Endodermal cell (in vitro differentiated cells): Measurements from ENCODE around the gene FTO. TPM values are rescaled to one million over a fixed set of nuclear protein-coding genes. Genes with fewer than 3 reads are reported as not detected.

Source experiments
- DNase-seq: peaks from one replicate; pipeline ENCODE4 v3.0.0-alpha.2; 2017
- H3K27ac ChIP-seq: 2 replicates; pipeline ENCODE4 v1.5.1; 2013; ENCODE audit warnings: mild to moderate bottlenecking, low read depth, low read length, moderate library complexity
- H3K27me3 ChIP-seq: 2 replicates; pipeline ENCODE4 v1.6.1; 2013; ENCODE audit warnings: mild to moderate bottlenecking, low read length, moderate library complexity; ENCODE audit not compliant: insufficient read depth, control insufficient read depth, poor library complexity, severe bottlenecking
- H3K36me3 ChIP-seq: 2 replicates; pipeline ENCODE4 v1.7.0; 2013; ENCODE audit warnings: mild to moderate bottlenecking, low read length, moderate library complexity; ENCODE audit not compliant: control insufficient read depth, insufficient read depth
- H3K4me1 ChIP-seq: one replicate; pipeline ENCODE4 v1.7.0; 2013; ENCODE audit warnings: low read length; ENCODE audit not compliant: control insufficient read depth, insufficient read depth
- H3K4me3 ChIP-seq: 2 replicates; pipeline ENCODE4 v1.5.1; 2013; ENCODE audit warnings: mild to moderate bottlenecking, low read length, moderate library complexity
- H3K9ac ChIP-seq: 2 replicates; pipeline ENCODE4 v1.6.1; 2013; ENCODE audit warnings: mild to moderate bottlenecking, low read length, moderate library complexity; ENCODE audit not compliant: poor library complexity, severe bottlenecking; ENCODE audit errors: extremely low read depth
- H3K9me3 ChIP-seq: 2 replicates; pipeline ENCODE4 v1.6.1; 2013; ENCODE audit warnings: mild to moderate bottlenecking, low read length, moderate library complexity; ENCODE audit not compliant: control insufficient read depth
- H3K27ac Mint-ChIP-seq: 2 replicates; pipeline ENCODE4 v1.8.0; 2020; ENCODE audit warnings: mixed read lengths
- H3K27me3 Mint-ChIP-seq: 2 replicates; pipeline ENCODE4 v1.8.0; 2021; ENCODE audit warnings: mild to moderate bottlenecking, mixed read lengths; ENCODE audit not compliant: insufficient read depth
- H3K36me3 Mint-ChIP-seq: 2 replicates; pipeline ENCODE4 v1.8.0; 2020; ENCODE audit warnings: low read depth, mixed read lengths
- H3K4me1 Mint-ChIP-seq: 2 replicates; pipeline ENCODE4 v1.8.0; 2020; ENCODE audit warnings: mixed read lengths
- H3K4me3 Mint-ChIP-seq: 2 replicates; pipeline ENCODE4 v1.8.0; 2020; ENCODE audit warnings: mild to moderate bottlenecking, moderate library complexity, mixed read lengths
- H3K9me3 Mint-ChIP-seq: 2 replicates; pipeline ENCODE4 v1.8.0; 2020; ENCODE audit warnings: mild to moderate bottlenecking, mixed read lengths
- WGBS, 2 experiments: methylation state at CpG; one replicate each; pipeline versions ENCODE4 v1.1.5 to v1.1.7; 2013; ENCODE audit warnings: missing lambda C conversion rate in 2 of 2, mixed read lengths in 1 of 2; ENCODE audit not compliant: insufficient coverage in 1 of 2, insufficient read length in 1 of 2; 5-methylcytosine and 5-hydroxymethylcytosine counted together
- total RNA-seq, 2 donors: library from RNA; stranded (reverse); fragmentation: NEBNext Ultra II Directional in 1 of 2; extraction: Animal tissue kit (Norgen Biotek cat#: 25700) in 1 of 2; gene quantifications; 2 replicates in 1 of 2; 3 replicates in 1 of 2; pipeline ENCODE4 v1.2.1, GENCODE V29; 2021
- TF ChIP-seq, protein P1 (sequence below): fragments of 200-600 bp; sonication (generic); conservative IDR thresholded peaks from 2 replicates; pipeline ENCODE4 v1.5.0; 2021; ENCODE audit warnings: antibody characterized with exemption, mild to moderate bottlenecking

Gene FTO
- total RNA-seq, 2 donors from 2014 or later, result 80.3 to 102 TPM

DNA sequence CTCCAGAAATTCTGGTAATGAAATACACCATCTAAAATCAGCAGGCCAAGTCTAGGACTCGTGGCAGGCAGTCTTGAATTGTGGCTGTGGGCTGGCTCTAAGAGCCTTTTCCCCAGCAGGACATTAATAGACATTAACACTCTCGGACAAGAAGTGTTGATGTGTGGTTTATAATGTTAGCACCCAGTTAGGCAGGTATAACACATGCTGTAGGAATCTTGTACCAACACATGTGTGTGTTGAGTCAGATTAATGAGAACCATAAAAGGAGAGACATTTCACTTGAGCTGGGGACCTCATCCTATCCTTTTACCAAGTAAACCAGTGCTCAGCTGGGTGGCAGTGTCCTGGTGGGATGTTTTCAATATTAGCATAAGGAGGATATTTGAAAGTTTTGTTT lies 264.5 kb downstream of the FTO start:
- Mint-ChIP-seq H3K27ac (no peak overlapping the region), H3K9me3 (no peaks in the 10 kb centered on the region), H3K27me3 (no peaks in the 10 kb centered on the region), H3K36me3 (no peaks in the 10 kb centered on the region), H3K4me3 (no peak overlapping the region), H3K4me1 (peaks cover 16% of the 10 kb centered on the region)
- no peaks in the 10 kb centered on the region for H3K4me1 ChIP-seq
- no peak for DNase-seq
- no peaks in the 10 kb centered on the region for H3K9me3 ChIP-seq
- TF ChIP-seq, protein P1, sequence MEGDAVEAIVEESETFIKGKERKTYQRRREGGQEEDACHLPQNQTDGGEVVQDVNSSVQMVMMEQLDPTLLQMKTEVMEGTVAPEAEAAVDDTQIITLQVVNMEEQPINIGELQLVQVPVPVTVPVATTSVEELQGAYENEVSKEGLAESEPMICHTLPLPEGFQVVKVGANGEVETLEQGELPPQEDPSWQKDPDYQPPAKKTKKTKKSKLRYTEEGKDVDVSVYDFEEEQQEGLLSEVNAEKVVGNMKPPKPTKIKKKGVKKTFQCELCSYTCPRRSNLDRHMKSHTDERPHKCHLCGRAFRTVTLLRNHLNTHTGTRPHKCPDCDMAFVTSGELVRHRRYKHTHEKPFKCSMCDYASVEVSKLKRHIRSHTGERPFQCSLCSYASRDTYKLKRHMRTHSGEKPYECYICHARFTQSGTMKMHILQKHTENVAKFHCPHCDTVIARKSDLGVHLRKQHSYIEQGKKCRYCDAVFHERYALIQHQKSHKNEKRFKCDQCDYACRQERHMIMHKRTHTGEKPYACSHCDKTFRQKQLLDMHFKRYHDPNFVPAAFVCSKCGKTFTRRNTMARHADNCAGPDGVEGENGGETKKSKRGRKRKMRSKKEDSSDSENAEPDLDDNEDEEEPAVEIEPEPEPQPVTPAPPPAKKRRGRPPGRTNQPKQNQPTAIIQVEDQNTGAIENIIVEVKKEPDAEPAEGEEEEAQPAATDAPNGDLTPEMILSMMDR, result no peak
- H3K27ac ChIP-seq, result no peak overlapping the region
- H3K9ac ChIP-seq, result no peak overlapping the region
- H3K36me3 ChIP-seq, result no peaks in the 10 kb centered on the region
- no peaks in the 10 kb centered on the region for H3K27me3 ChIP-seq
- WGBS, 2 experiments, result 74% methylated on average over 2 of the region's 2 CpGs; no CpG with 5 or more reads in 1 of the 2 experiments
- H3K4me3 ChIP-seq, result no peak overlapping the region

DNA sequence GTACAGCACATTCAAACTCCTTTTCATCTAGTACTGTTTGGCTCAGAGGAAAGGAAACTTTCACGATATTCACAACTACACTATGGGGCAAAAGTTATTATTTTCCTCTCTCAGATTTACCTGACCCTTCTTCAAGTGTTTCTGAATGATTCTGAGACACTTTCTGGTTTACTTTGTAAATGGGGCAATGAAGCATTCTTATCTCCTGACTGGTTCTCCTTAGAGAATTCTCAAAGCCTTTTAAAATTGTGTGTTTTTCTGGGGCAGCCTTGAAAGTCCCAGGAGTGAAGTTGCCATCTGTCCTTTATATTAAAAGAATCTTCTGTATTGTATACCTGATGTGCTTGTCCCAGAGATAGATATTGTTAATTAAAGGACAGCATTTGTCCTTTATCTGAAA lies 264.9 kb downstream of the FTO start:
- H3K36me3 ChIP-seq, result no peaks in the 10 kb centered on the region
- no peak overlapping the region for H3K9ac ChIP-seq
- TF ChIP-seq, protein P1, result no peak
- H3K27ac ChIP-seq, result no peak overlapping the region
- Mint-ChIP-seq H3K27me3 (no peaks in the 10 kb centered on the region), H3K4me3 (no peak overlapping the region), H3K27ac (no peak overlapping the region), H3K9me3 (no peaks in the 10 kb centered on the region), H3K36me3 (no peaks in the 10 kb centered on the region), H3K4me1 (peaks cover 18% of the 10 kb centered on the region)
- no peaks in the 10 kb centered on the region for H3K9me3 ChIP-seq
- no peaks in the 10 kb centered on the region for H3K4me1 ChIP-seq
- no peak for DNase-seq
- H3K4me3 ChIP-seq, result no peak overlapping the region
- no peaks in the 10 kb centered on the region for H3K27me3 ChIP-seq
- WGBS, 2 experiments, result 67 to 100% methylated on average over 1 of the region's 1 CpG

DNA sequence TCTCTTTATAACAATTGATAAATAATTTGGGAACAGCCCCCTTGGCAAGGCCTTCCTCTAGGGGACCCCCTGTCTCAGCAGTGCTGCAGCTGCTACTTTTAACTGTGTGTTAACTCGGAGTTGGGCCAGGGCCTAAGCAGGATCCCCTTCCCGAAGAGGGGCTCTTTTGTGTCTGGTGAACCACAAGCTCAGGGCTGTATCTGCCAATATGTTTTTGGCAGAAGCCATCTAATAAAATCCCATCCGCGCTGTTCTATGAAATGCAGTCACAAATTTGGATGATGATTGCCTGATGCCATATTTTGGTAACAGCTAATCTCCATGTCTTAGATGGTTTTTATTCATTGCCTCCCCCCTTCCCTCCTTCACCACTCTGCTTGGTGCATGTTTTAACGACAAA lies 267.7 kb downstream of the FTO start:
- TF ChIP-seq, protein P1, result no peak
- no peaks in the 10 kb centered on the region for H3K4me1 ChIP-seq
- Mint-ChIP-seq H3K27ac (no peak overlapping the region), H3K9me3 (no peaks in the 10 kb centered on the region), H3K36me3 (no peaks in the 10 kb centered on the region), H3K4me1 (peaks cover 18% of the 10 kb centered on the region), H3K27me3 (no peaks in the 10 kb centered on the region), H3K4me3 (no peak overlapping the region)
- DNase-seq, result no peak
- no peak overlapping the region for H3K27ac ChIP-seq
- H3K9me3 ChIP-seq, result no peaks in the 10 kb centered on the region
- H3K27me3 ChIP-seq, result no peaks in the 10 kb centered on the region
- 93 to 94% methylated on average over 3 to 5 of the region's 5 CpGs for WGBS, 2 experiments
- H3K4me3 ChIP-seq, result no peak overlapping the region
- H3K36me3 ChIP-seq, result no peaks in the 10 kb centered on the region
- no peak overlapping the region for H3K9ac ChIP-seq
